OCI-LY1 (cell line): ENCODE results near the gene MPPED2.

Source experiments
- EZH2 ChIP-seq: fragments of 200-600 bp; sonication (generic), shearing (Covaris generic); IDR thresholded peaks from 2 replicates; pipeline ENCODE4 v1.8.0; 2017; ENCODE audit warnings: borderline replicate concordance, mixed run types, mild to moderate bottlenecking, antibody characterized with exemption, low read length, moderate library complexity, mixed read lengths
- TF ChIP-seq, protein P1 (sequence below): fragments of 200-600 bp; sonication (generic), shearing (Covaris generic); IDR thresholded peaks from 2 replicates; pipeline ENCODE4 v1.5.1; 2017; ENCODE audit warnings: mild to moderate bottlenecking, antibody characterized with exemption, low read length, moderate library complexity, mixed read lengths

DNA sequence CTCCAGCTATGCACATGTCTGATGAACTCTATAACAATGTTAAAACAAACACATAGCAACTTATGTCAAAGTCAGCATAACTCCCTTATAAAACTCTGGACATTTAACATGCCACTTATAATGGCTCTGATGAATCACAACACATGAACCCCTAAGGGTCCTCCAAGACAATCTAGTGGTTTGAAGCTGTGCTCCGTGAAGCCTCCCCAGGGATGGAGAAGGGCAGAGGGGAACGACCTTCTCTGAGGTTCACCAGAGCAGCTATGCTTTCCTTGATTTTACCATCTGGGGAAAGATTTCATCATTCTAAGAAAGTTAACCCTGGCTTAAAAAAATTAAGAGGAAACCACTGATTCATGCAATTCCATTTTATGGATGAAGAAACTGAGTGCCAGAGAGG is 84.4 kb downstream of the MPPED2 start:
- TF ChIP-seq, protein P1, sequence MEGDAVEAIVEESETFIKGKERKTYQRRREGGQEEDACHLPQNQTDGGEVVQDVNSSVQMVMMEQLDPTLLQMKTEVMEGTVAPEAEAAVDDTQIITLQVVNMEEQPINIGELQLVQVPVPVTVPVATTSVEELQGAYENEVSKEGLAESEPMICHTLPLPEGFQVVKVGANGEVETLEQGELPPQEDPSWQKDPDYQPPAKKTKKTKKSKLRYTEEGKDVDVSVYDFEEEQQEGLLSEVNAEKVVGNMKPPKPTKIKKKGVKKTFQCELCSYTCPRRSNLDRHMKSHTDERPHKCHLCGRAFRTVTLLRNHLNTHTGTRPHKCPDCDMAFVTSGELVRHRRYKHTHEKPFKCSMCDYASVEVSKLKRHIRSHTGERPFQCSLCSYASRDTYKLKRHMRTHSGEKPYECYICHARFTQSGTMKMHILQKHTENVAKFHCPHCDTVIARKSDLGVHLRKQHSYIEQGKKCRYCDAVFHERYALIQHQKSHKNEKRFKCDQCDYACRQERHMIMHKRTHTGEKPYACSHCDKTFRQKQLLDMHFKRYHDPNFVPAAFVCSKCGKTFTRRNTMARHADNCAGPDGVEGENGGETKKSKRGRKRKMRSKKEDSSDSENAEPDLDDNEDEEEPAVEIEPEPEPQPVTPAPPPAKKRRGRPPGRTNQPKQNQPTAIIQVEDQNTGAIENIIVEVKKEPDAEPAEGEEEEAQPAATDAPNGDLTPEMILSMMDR = no peak
- TF ChIP-seq EZH2 = no peak
